ENCODE measurements around the gene SORCS2.

- no peak for TF ChIP-seq EP300 (IDR thresholded peaks at IDR 0.05; ENCODE audit: low read depth in 2 of 2, low read length in 2 of 2)
- TF ChIP-seq EP300 (CRISPR knock-in tag; IDR thresholded peaks at IDR 0.05; ENCODE audit: borderline replicate concordance): no peak
- no peak for TF ChIP-seq ZNF121 (CRISPR knock-in tag; IDR thresholded peaks at IDR 0.05)
- no peak for TF ChIP-seq SIN3B (IDR thresholded peaks at IDR 0.05; ENCODE audit: low read length)
- TF ChIP-seq TARDBP (CRISPR knock-in tag; IDR thresholded peaks at IDR 0.05): no peak
- TF ChIP-seq MLX (CRISPR knock-in tag; IDR thresholded peaks at IDR 0.05): no peak
- TF ChIP-seq ZNF777 (CRISPR knock-in tag; IDR thresholded peaks at IDR 0.05): no peak
- TF ChIP-seq PATZ1 (CRISPR knock-in tag; IDR thresholded peaks at IDR 0.05): no peak
- TF ChIP-seq CTCF (CRISPR knock-in tag; IDR thresholded peaks at IDR 0.05): no peak
- TF ChIP-seq ZBTB2 (CRISPR knock-in tag; IDR thresholded peaks at IDR 0.05; ENCODE audit: low read depth): no peak
Measured at GRCh38 chr4:7664106-7664505, 471.8 kb downstream of the SORCS2 start.
